Stimulated activated CD8-positive, alpha-beta memory T cell treated with anti-CD3 and anti-CD28 coated beads, Interleukin-4, amount 100 ng/mL, for 24 hours (primary cell): Measurements from ENCODE around the gene B3GLCT.
A peak's percentile ranks its signal among the peaks of the same experiment; 100 is the strongest.
"Not testable (repeated sequence)": the region's sequence is repeated elsewhere in the genome, so short reads cannot be mapped to it uniquely, and the experiment has no call there.

Experiments
- DNase-seq: peaks from one replicate; pipeline ENCODE4 v3.0.0-alpha.2; 2020; ENCODE audit warnings: low read depth

B3GLCT gene

GRCh38 chr13:31184451-31184850 lies 15.3 kb upstream of the B3GLCT start:
- DNase-seq = no peak

GRCh38 chr13:31184981-31185645 lies 14.7 kb upstream of the B3GLCT start:
- DNase-seq = no peak

- DNase-seq = no peak
Measured at GRCh38 chr13:31191748-31192147, 8.0 kb upstream of the B3GLCT start.

- no peak for DNase-seq
Measured at GRCh38 chr13:31192306-31192705, 7.5 kb upstream of the B3GLCT start.

GRCh38 chr13:31195616-31196015 lies 4.2 kb upstream of the B3GLCT start:
- DNase-seq = no peak

- DNase-seq = no peak
Measured at GRCh38 chr13:31196992-31197391, 2.8 kb upstream of the B3GLCT start.

- no peak for DNase-seq
Measured at GRCh38 chr13:31198519-31198918, 1.3 kb upstream of the B3GLCT start.

- DNase-seq = no peak
Measured at GRCh38 chr13:31199527-31199848, 287 bp upstream of the B3GLCT start.

- DNase-seq = peak; percentile 20
Measured at GRCh38 chr13:31200637-31200971, 829 bp downstream of the B3GLCT start.

GRCh38 chr13:31201341-31202031 lies 1.7 kb downstream of the B3GLCT start:
- DNase-seq = no peak

- DNase-seq = no peak
Measured at GRCh38 chr13:31204592-31204991, 4.8 kb downstream of the B3GLCT start.

GRCh38 chr13:31207661-31208552 lies 8.1 kb downstream of the B3GLCT start:
- no peak for DNase-seq

GRCh38 chr13:31208559-31209122 lies 8.9 kb downstream of the B3GLCT start:
- DNase-seq = no peak

- no peak for DNase-seq
Measured at GRCh38 chr13:31209172-31209840, 9.5 kb downstream of the B3GLCT start.

GRCh38 chr13:31209841-31210210 lies 10.1 kb downstream of the B3GLCT start:
- DNase-seq = no peak

- DNase-seq = no peak
Measured at GRCh38 chr13:31213651-31214289, 14.0 kb downstream of the B3GLCT start.

GRCh38 chr13:31214435-31214834 lies 14.7 kb downstream of the B3GLCT start:
- no peak for DNase-seq

GRCh38 chr13:31216916-31217315 lies 17.1 kb downstream of the B3GLCT start:
- not testable (repeated sequence) for DNase-seq

- no peak for DNase-seq
Measured at GRCh38 chr13:31219909-31220598, 20.3 kb downstream of the B3GLCT start.

- DNase-seq = no peak
Measured at GRCh38 chr13:31221057-31221456, 21.3 kb downstream of the B3GLCT start.

- no peak for DNase-seq
Measured at GRCh38 chr13:31223215-31223614, 23.4 kb downstream of the B3GLCT start.
